ENCODE data around the gene CAMKMT. TPM values are rescaled to one million over a fixed set of nuclear protein-coding genes. Genes with fewer than 3 reads are reported as not detected.
A peak's percentile ranks its signal among the peaks of the same experiment; 100 is the strongest.

CAMKMT gene
- total RNA-seq, 1 donor from 2014 or later = 9.0 TPM

DNA sequence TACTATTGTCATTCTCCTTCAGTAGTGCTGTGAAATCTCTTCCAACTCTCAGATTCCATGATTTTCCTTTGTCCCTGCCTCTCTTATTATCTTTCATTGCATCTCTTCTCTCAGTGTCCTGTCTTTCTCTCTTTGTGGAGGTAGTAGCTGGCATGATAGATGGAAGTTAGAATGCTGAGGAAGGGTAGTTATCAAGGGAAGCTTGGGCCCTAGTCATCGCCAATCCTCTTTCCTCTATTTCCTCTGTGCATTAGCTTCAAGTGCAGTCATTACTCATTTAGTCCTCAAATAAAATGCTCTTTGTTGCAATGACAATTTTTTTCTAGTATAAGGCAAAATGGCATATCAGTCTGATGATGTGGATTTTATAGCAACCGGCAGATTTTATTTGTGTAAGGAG lies 207.7 kb downstream of the CAMKMT start:
- FAIRE-seq (no peak), DNase-seq (ENCODE audit: low read depth) (no peak)
- TF ChIP-seq, protein P1, sequence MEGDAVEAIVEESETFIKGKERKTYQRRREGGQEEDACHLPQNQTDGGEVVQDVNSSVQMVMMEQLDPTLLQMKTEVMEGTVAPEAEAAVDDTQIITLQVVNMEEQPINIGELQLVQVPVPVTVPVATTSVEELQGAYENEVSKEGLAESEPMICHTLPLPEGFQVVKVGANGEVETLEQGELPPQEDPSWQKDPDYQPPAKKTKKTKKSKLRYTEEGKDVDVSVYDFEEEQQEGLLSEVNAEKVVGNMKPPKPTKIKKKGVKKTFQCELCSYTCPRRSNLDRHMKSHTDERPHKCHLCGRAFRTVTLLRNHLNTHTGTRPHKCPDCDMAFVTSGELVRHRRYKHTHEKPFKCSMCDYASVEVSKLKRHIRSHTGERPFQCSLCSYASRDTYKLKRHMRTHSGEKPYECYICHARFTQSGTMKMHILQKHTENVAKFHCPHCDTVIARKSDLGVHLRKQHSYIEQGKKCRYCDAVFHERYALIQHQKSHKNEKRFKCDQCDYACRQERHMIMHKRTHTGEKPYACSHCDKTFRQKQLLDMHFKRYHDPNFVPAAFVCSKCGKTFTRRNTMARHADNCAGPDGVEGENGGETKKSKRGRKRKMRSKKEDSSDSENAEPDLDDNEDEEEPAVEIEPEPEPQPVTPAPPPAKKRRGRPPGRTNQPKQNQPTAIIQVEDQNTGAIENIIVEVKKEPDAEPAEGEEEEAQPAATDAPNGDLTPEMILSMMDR (IDR thresholded peaks at IDR 0.05; ENCODE audit: insufficient read depth, low read length, severe bottlenecking) = no peak
- H3K4me3 ChIP-seq (ENCODE audit: low read depth, low read length) = no peak overlapping the region
- H3K27me3 ChIP-seq (ENCODE audit: control insufficient read depth, insufficient read depth, low read length) = no peaks in the 10 kb centered on the region
- no peaks in the 10 kb centered on the region for H3K36me3 ChIP-seq (ENCODE audit: control insufficient read depth, insufficient read depth, low read length)

DNA sequence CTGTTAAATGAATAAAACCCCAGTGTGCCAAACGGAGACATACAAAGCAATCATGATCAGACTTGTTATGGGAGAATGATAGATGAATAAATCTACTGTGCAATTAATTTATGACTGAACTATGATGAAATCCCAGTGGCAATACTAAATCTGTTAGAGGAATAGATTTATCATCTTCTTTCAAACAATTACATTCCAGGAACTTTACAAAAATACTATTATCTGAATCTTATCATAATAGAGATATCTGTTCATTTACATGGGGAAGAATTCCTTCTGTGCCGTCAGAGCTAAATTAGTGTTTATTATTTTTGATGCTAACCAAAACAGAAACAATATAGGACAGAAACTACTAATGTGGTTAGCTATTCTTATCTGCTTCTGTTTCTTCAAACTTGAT lies 208.5 kb downstream of the CAMKMT start:
- Histone ChIP-seq H3K36me3 (ENCODE audit: control insufficient read depth, insufficient read depth, low read length) (no peaks in the 10 kb centered on the region), H3K4me3 (ENCODE audit: low read depth, low read length) (no peak overlapping the region), H3K27me3 (ENCODE audit: control insufficient read depth, insufficient read depth, low read length) (no peaks in the 10 kb centered on the region)
- TF ChIP-seq, protein P1 (IDR thresholded peaks at IDR 0.05; ENCODE audit: insufficient read depth, low read length, severe bottlenecking) = no peak
- FAIRE-seq (no peak), DNase-seq (ENCODE audit: low read depth) (peak; percentile 70)

DNA sequence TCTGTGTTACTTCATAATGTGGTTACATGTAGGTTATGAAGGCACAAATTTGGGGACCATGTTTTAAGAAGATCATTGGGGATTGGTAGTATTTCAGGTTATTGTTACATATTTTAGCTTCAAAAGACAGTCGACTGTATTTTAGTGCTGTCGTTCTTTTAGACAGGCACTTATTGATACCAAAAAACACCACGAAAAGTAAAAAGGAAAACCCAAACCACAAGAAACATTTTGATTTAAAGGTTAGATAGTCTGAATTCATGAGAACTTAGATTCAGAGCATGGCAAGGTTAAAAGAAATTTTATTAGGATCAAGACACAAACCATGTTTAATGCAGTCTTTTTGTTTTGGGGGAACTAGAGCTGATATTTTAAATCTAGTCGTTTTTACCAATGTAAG lies 209.0 kb downstream of the CAMKMT start:
- Histone ChIP-seq H3K27me3 (ENCODE audit: control insufficient read depth, insufficient read depth, low read length) (no peaks in the 10 kb centered on the region), H3K36me3 (ENCODE audit: control insufficient read depth, insufficient read depth, low read length) (no peaks in the 10 kb centered on the region), H3K4me3 (ENCODE audit: low read depth, low read length) (no peak overlapping the region)
- no peak for FAIRE-seq
- TF ChIP-seq, protein P1 (IDR thresholded peaks at IDR 0.05; ENCODE audit: insufficient read depth, low read length, severe bottlenecking) = no peak
- no peak for DNase-seq (ENCODE audit: low read depth)

DNA sequence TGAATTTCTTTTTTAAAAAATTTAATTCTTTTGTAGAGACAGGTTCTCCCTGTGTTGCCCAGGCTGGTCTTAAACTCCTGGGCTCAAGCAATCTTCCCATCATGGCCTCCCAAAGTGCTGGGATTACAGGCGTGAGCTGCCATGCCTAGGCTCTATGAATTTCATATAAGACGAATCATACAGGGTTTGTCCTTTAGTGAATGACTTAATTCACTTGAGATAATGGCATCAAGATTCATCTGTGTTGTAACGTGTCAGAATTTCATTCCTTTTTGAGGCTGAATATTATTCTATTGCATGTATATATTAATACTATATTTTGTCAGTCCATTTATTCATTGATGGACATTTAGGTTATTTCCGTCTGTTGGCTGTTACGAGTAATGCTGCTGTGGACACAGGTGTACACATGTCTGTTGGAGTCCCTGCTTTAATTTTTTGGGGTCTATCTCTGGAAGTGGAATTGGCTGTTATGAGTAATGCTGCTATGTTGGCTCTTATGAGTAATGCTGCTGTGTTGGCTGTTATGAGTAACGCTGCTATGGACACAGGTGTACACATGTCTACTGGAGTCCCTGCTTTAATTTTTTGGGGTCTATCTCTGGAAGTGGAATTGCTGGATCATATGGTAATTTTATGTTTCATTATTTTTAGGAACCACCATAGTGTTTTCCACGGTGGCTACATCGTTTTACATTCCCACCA lies 210.6 kb downstream of the CAMKMT start:
- no peaks in the 10 kb centered on the region for H3K36me3 ChIP-seq (ENCODE audit: control insufficient read depth, insufficient read depth, low read length)
- H3K27me3 ChIP-seq (ENCODE audit: control insufficient read depth, insufficient read depth, low read length) = no peaks in the 10 kb centered on the region
- no peak overlapping the region for H3K4me3 ChIP-seq (ENCODE audit: low read depth, low read length)
- FAIRE-seq (no peak), DNase-seq (ENCODE audit: low read depth) (peak; percentile 96)
- TF ChIP-seq, protein P1 (IDR thresholded peaks at IDR 0.05; ENCODE audit: insufficient read depth, low read length, severe bottlenecking) = no peak

DNA sequence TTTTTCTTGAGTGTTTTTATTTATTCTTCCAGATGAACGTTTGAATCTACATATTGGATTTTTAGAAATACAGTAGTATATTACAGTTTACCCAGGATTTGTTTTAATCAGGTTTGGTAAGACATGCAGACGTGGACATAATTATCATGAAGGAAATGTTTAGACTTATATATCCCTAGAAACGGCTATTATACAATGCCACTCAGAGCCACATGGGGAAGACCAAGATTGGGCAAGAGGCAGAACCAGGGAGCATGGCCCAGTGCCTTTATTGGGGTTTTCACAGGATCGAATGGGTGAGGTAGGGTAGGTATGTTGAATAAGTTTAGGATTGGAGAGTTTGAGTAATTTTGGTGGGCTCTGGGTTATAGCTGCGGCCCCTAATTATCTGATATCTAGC lies 212.2 kb downstream of the CAMKMT start:
- H3K36me3 ChIP-seq (ENCODE audit: control insufficient read depth, insufficient read depth, low read length) = no peaks in the 10 kb centered on the region
- FAIRE-seq = no peak
- H3K27me3 ChIP-seq (ENCODE audit: control insufficient read depth, insufficient read depth, low read length) = no peaks in the 10 kb centered on the region
- TF ChIP-seq, protein P1 (IDR thresholded peaks at IDR 0.05; ENCODE audit: insufficient read depth, low read length, severe bottlenecking) = no peak
- no peak for DNase-seq (ENCODE audit: low read depth)
- H3K4me3 ChIP-seq (ENCODE audit: low read depth, low read length) = no peak overlapping the region
